K562 (cell line): Measurements from ENCODE around the gene RIMKLB. TPM values are rescaled to one million over a fixed set of nuclear protein-coding genes. Genes with fewer than 3 reads are reported as not detected.
"Not testable (repeated sequence)": the region's sequence is repeated elsewhere in the genome, so short reads cannot be mapped to it uniquely, and the experiment has no call there.

ENCODE experiments used
- ATAC-seq: fragments of 200-7000 bp; cut with Tn5 transposase; 3 replicates; pipeline ENCODE4 v1.9.1; 2020; ENCODE audit warnings: moderate library complexity
- BruUV-seq: library from RNA; stranded (reverse); fragments of 400-500 nt; replicated peaks from 2 replicates; lab custom pipeline; 2021; lab: Mats Ljungman, UMichigan
- CTCF ChIA-PET: fragments of 300-600 bp; formaldehyde crosslinking; extraction: SDS; loops from one replicate; lab custom pipeline; 2021; ENCODE audit warnings: low intra/inter-chr PET ratio; lab: Yijun Ruan, JAX
- POLR2A ChIA-PET: fragments of 300-600, 350-650 bp; sonication (Branson Sonifier 250); formaldehyde crosslinking; extraction: SDS; loops from one replicate; lab custom pipeline; 2021; ENCODE audit warnings: antibody characterized with exemption, inconsistent platforms; lab: Yijun Ruan, JAX
- DNase-seq, 4 experiments: peaks; one replicate each; pipeline versions ENCODE4 v3.0.0 to v3.0.0-alpha.2; 2011 to 2018; ENCODE audit warnings: low spot score in 3 of 4, mixed read lengths in 3 of 4; ENCODE audit errors: extremely low read depth in 1 of 4
- FAIRE-seq: peaks from 2 replicates; lab custom pipeline; 2011; peaks lifted over from hg19 to GRCh38; lab: Jason Lieb, UNC
- H2AFZ ChIP-seq: 2 replicates; pipeline ENCODE4 v1.6.0; 2011; ENCODE audit warnings: low read depth, low read length, control low read depth, inconsistent platforms
- H3K27ac ChIP-seq: fragments of 200-600 bp; 3 replicates; pipeline ENCODE4 v1.8.0; 2011; ENCODE audit warnings: low read depth, mild to moderate bottlenecking, control low read depth, inconsistent platforms, low read length, moderate library complexity, mixed read lengths; ENCODE audit errors: extremely low read depth
- H3K27me3 ChIP-seq, 2 experiments: fragments of 300-600 bp in 1 of 2; 2 replicates in 1 of 2; 3 replicates in 1 of 2; pipeline versions ENCODE4 v1.6.0 to v1.8.0; 2011; ENCODE audit warnings: inconsistent platforms in 2 of 2, low read length in 2 of 2, mild to moderate bottlenecking in 1 of 2, mixed read lengths in 1 of 2, moderate library complexity in 1 of 2; ENCODE audit not compliant: control insufficient read depth in 2 of 2, insufficient read depth in 2 of 2
- H3K36me3 ChIP-seq: fragments of 300-600 bp; 3 replicates; pipeline ENCODE4 v1.8.0; 2011; ENCODE audit warnings: mild to moderate bottlenecking, low read length, inconsistent platforms; ENCODE audit not compliant: control insufficient read depth, insufficient read depth
- H3K4me1 ChIP-seq, 2 experiments: fragments of 200-600 bp in 1 of 2; replicated peaks in 1 of 2; 2 replicates in 1 of 2; 3 replicates in 1 of 2; pipeline versions ENCODE4 v1.5.1 to v1.8.0; 2011; ENCODE audit warnings: inconsistent platforms in 2 of 2, low read length in 2 of 2, mild to moderate bottlenecking in 1 of 2, mixed read lengths in 1 of 2, moderate library complexity in 1 of 2; ENCODE audit not compliant: control insufficient read depth in 2 of 2, insufficient read depth in 2 of 2
- H3K4me2 ChIP-seq: 2 replicates; pipeline ENCODE4 v1.6.1; 2011; ENCODE audit warnings: low read length, control low read depth, inconsistent platforms, mixed read lengths; ENCODE audit not compliant: insufficient read depth
- H3K4me3 ChIP-seq: fragments of 200-600 bp; sonication (generic), shearing (Covaris generic); 2 replicates; pipeline ENCODE4 v1.5.1; 2016; ENCODE audit warnings: control low read depth, inconsistent platforms
- H3K79me2 ChIP-seq: fragments of 200-600 bp; 3 replicates; pipeline ENCODE4 v1.8.0; 2011; ENCODE audit warnings: low read length, inconsistent platforms; ENCODE audit not compliant: control insufficient read depth, insufficient read depth
- H3K9ac ChIP-seq, 2 experiments: 2 replicates each; pipeline versions ENCODE4 v1.6.0 to v1.6.1; 2011; ENCODE audit warnings: low read depth in 2 of 2, low read length in 2 of 2, control low read depth in 1 of 2, inconsistent platforms in 1 of 2, mild to moderate bottlenecking in 1 of 2, mixed read lengths in 1 of 2; ENCODE audit not compliant: insufficient read depth in 1 of 2
- H3K9me1 ChIP-seq: one replicate; pipeline ENCODE4 v1.6.0; 2011; ENCODE audit warnings: inconsistent platforms, mild to moderate bottlenecking, low read length, moderate library complexity; ENCODE audit not compliant: control insufficient read depth, insufficient read depth
- H3K9me3 ChIP-seq: replicated peaks from 2 replicates; pipeline ENCODE4 v1.5.1; 2011; ENCODE audit warnings: low read depth, low read length, inconsistent platforms; ENCODE audit not compliant: control insufficient read depth, insufficient read depth
- H4K20me1 ChIP-seq: replicated peaks from 2 replicates; pipeline ENCODE4 v1.6.1; 2011; ENCODE audit warnings: low read length, inconsistent platforms, mixed read lengths; ENCODE audit not compliant: control insufficient read depth, insufficient read depth
- TCFL5 ChIP-seq: fragments of 250-450 bp; sonication (Bioruptor Pico); conservative IDR thresholded peaks from 2 replicates; pipeline ENCODE4 v1.6.1; 2021; ENCODE audit warnings: mild to moderate bottlenecking, moderate library complexity, matching md5 sums
- WGBS: fragments of 100-300 bp; shearing (Covaris generic); methylation state at CpG from one replicate; pipeline ENCODE4 v1.1.6; 2016; ENCODE audit warnings: low coverage, mixed read lengths; ENCODE audit not compliant: insufficient coverage; ENCODE audit errors: missing lambda C conversion rate; 5-methylcytosine and 5-hydroxymethylcytosine counted together
- in situ Hi-C: fragments of 300-500 bp; cut with MboI; formaldehyde crosslinking; loops from 4 replicates; pipeline ENCODE4 v1.15.0; 2018; ENCODE audit warnings: inconsistent platforms, mixed read lengths
- intact Hi-C: fragments of 100-400 bp; cut with micrococcal nuclease; formaldehyde crosslinking; loops from 2 replicates; pipeline ENCODE4 v1.14.2; 2022
- polyA plus RNA-seq, 8 experiments: library from polyadenylated mRNA; depleted of rRNA in 4 of 8; stranded (reverse) in 5 of 8; unstranded in 3 of 8; fragments of >200 nt; fragmentation: Nextera tagmentation in 2 of 8; fragmentation: Illumina TruSeq in 1 of 8; extraction: Ambion mirVana in 2 of 8; extraction: Trizol in 1 of 8; gene quantifications; 2 replicates each; pipeline versions ENCODE4 v1.2.1 to v1.2.3, GENCODE V29; 2011 to 2014; ENCODE audit warnings: inconsistent platforms in 1 of 8, missing spikeins in 1 of 8
- total RNA-seq, 7 experiments: library from RNA; depleted of rRNA in 6 of 7; stranded (reverse); fragments of >200 nt in 6 of 7; fragmentation: Illumina TruSeq in 2 of 7; extraction: Trizol in 2 of 7; gene quantifications; 2 replicates each; pipeline versions ENCODE4 v1.2.1 to v1.2.3, GENCODE V29; 2011 to 2021; ENCODE audit warnings: low replicate concordance in 1 of 7
- TF ChIP-seq, protein P1 (sequence below): fragments of 450-650 bp; IDR thresholded peaks from 2 replicates; pipeline ENCODE4 v1.6.1; 2016; ENCODE audit warnings: low read depth

The RIMKLB gene
- total and polyA plus RNA-seq, 9 of the 15 experiments (the other 6 are each of a cell fraction or from before 2014, with no cell fraction given), result 6.5 to 22.8 (median 17.2) TPM

DNA sequence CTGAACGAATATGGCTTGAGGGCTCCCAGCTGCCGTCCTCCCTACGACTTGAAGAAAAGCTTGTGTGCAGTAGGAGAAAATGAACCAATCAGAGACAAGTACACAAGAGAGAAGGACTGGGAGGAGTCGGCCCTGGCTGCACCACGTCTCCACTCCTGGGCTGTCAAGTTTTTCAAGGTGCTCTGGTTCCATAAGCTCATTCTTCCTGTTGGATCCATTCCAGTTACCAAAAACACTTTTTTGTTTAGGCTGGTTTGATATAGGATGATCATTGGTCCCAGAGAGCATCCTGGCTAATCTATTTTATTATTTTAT, 121.8 kb downstream of the RIMKLB start (continued):
- TF ChIP-seq, protein P1, sequence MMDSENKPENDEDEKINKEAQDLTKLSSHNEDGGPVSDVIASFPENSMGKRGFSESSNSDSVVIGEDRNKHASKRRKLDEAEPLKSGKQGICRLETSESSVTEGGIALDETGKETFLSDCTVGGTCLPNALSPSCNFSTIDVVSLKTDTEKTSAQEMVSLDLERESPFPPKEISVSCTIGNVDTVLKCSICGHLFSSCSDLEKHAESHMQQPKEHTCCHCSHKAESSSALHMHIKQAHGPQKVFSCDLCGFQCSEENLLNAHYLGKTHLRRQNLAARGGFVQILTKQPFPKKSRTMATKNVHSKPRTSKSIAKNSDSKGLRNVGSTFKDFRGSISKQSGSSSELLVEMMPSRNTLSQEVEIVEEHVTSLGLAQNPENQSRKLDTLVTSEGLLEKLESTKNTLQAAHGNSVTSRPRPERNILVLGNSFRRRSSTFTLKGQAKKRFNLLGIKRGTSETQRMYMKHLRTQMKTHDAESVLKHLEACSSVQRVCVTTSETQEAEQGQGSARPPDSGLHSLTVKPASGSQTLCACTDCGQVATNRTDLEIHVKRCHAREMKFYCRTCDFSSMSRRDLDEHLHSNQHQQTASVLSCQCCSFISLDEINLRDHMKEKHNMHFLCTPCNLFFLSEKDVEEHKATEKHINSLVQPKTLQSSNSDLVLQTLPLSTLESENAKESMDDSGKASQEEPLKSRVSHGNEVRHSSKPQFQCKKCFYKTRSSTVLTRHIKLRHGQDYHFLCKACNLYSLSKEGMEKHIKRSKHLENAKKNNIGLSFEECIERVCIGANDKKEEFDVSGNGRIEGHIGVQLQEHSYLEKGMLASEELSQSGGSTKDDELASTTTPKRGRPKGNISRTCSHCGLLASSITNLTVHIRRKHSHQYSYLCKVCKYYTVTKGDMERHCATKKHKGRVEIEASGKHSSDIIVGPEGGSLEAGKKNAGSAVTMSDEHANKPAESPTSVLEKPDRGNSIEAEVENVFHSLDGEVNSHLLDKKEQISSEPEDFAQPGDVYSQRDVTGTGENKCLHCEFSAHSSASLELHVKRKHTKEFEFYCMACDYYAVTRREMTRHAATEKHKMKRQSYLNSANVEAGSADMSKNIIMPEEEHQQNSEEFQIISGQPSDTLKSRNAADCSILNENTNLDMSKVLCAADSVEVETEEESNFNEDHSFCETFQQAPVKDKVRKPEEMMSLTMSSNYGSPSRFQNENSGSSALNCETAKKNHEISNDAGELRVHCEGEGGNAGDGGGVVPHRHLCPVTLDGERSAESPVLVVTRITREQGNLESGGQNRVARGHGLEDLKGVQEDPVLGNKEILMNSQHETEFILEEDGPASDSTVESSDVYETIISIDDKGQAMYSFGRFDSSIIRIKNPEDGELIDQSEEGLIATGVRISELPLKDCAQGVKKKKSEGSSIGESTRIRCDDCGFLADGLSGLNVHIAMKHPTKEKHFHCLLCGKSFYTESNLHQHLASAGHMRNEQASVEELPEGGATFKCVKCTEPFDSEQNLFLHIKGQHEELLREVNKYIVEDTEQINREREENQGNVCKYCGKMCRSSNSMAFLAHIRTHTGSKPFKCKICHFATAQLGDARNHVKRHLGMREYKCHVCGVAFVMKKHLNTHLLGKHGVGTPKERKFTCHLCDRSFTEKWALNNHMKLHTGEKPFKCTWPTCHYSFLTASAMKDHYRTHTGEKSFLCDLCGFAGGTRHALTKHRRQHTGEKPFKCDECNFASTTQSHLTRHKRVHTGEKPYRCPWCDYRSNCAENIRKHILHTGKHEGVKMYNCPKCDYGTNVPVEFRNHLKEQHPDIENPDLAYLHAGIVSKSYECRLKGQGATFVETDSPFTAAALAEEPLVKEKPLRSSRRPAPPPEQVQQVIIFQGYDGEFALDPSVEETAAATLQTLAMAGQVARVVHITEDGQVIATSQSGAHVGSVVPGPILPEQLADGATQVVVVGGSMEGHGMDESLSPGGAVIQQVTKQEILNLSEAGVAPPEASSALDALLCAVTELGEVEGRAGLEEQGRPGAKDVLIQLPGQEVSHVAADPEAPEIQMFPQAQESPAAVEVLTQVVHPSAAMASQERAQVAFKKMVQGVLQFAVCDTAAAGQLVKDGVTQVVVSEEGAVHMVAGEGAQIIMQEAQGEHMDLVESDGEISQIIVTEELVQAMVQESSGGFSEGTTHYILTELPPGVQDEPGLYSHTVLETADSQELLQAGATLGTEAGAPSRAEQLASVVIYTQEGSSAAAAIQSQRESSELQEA, result no peak
- no peak for TF ChIP-seq TCFL5 (CRISPR knock-in tag)
- TF ChIP-seq, all 486 proteins: peak for 0

DNA sequence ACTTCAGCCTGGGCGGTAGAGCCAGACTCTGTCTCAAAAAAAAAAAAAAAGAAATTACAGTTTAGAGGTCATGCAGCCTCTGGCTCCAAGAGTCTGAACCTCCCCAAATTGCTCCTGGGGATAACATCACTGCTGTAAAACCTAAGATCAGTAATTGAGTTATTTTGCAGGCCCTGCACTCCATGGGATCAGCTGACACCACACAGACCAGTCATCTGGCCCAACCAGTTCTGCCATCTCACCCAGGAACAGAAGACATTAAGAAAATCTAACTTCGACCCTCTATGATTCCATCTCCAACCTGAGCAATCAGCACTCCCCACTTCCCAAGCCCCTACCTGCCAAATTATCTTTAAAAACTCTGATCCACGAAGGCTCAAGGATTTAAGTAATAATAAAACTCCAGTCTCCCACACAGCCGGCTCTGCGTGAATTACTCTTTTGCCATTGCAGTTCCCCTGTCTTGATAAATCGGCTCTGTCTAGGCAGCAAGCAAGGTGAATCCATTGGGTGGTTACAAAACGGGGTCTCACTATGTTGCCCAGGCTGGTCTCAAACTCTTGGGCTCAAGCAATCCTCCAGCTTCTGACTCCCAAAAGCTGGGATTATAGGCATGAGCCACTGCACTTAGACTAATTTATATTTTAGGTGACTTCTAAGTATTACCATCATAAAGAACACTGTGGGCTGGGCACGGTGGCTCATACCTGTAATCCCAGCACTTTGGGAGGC, 123.1 kb downstream of the RIMKLB start:
- H3K4me1 ChIP-seq, H3K9me3 ChIP-seq, H2AFZ ChIP-seq, H4K20me1 ChIP-seq, H3K9ac ChIP-seq, FAIRE-seq, H3K4me3 ChIP-seq, H3K27ac ChIP-seq, DNase-seq, POLR2A ChIA-PET, ATAC-seq, H3K36me3 ChIP-seq, H3K9me1 ChIP-seq, BruUV-seq, CTCF ChIA-PET, H3K4me2 ChIP-seq, H3K27me3 ChIP-seq, H3K79me2 ChIP-seq: not testable (repeated sequence)
- in situ Hi-C loops (loop anchor here (5.0 kb wide), 1 partner anchor 139 kb away; no protein-coding TSS in a partner anchor), intact Hi-C loops (loop anchor here (10.0 kb wide), 1 partner anchor 224 kb away; no protein-coding TSS in a partner anchor)
- 65% methylated on average over 6 of the region's 8 CpGs for WGBS
